Endothelial cell of umbilical vein (primary cell): ENCODE measurements around the gene HTRA1. TPM values are rescaled to one million over a fixed set of nuclear protein-coding genes. Genes with fewer than 3 reads are reported as not detected.

Experiments
- BruUV-seq: library from RNA; stranded (reverse); fragments of 400-500 nt; replicated peaks from 2 replicates; lab custom pipeline; 2021; lab: Mats Ljungman, UMichigan
- CTCF ChIA-PET: fragments of 300-600, 350-600 bp; sonication (Branson Sonifier 250); formaldehyde crosslinking; loops from one replicate; lab custom pipeline; 2021; ENCODE audit warnings: antibody characterized with exemption, inconsistent platforms; lab: Charles Lee
- POLR2A ChIA-PET: fragments of 300-600, 350-600 bp; sonication (Branson Sonifier 250); formaldehyde crosslinking; loops from one replicate; lab custom pipeline; 2021; ENCODE audit warnings: antibody characterized with exemption, inconsistent platforms; lab: Charles Lee
- DNase-seq: peaks from one replicate; pipeline ENCODE4 v3.0.0-alpha.2; 2011; ENCODE audit warnings: low read depth, low spot score
- FAIRE-seq: peaks from 2 replicates; lab custom pipeline; 2011; peaks lifted over from hg19 to GRCh38; lab: Jason Lieb, UNC
- H2AFZ ChIP-seq: 2 replicates; pipeline ENCODE4 v1.6.0; 2012; ENCODE audit warnings: low read depth, low read length, control low read depth, inconsistent platforms
- H3K27ac ChIP-seq: 2 replicates; pipeline ENCODE4 v1.5.1; 2011; ENCODE audit warnings: low read depth, mild to moderate bottlenecking, control low read depth, low read length, moderate library complexity; ENCODE audit not compliant: insufficient read depth
- H3K27me3 ChIP-seq, 2 experiments: 2 replicates each; pipeline versions ENCODE4 v1.6.0 to v1.6.1; 2011; ENCODE audit warnings: low read length in 2 of 2, mixed read lengths in 1 of 2; ENCODE audit not compliant: control insufficient read depth in 2 of 2, insufficient read depth in 2 of 2
- H3K36me3 ChIP-seq, 2 experiments: 2 replicates in 1 of 2; 3 replicates in 1 of 2; pipeline ENCODE4 v1.5.1; 2011; ENCODE audit warnings: low read length in 2 of 2, mild to moderate bottlenecking in 1 of 2, moderate library complexity in 1 of 2; ENCODE audit not compliant: control insufficient read depth in 2 of 2, insufficient read depth in 2 of 2; ENCODE audit errors: extremely low read depth in 1 of 2
- H3K4me1 ChIP-seq: 3 replicates; pipeline ENCODE4 v1.5.1; 2011; ENCODE audit warnings: mild to moderate bottlenecking, low read length; ENCODE audit not compliant: control insufficient read depth, insufficient read depth; ENCODE audit errors: extremely low read depth
- H3K4me2 ChIP-seq: 2 replicates; pipeline ENCODE4 v1.6.1; 2011; ENCODE audit warnings: low read length, control low read depth, mixed read lengths; ENCODE audit not compliant: insufficient read depth
- H3K4me3 ChIP-seq, 3 experiments: fragments of 200-600 bp in 1 of 3; sonication (generic), shearing (Covaris generic) in 1 of 3; replicated peaks in 1 of 3; 2 replicates each; pipeline ENCODE4 v1.5.1; 2011 to 2016; ENCODE audit warnings: control low read depth in 3 of 3, low read length in 3 of 3, mild to moderate bottlenecking in 2 of 3, inconsistent platforms in 1 of 3, low read depth in 1 of 3, moderate library complexity in 1 of 3; ENCODE audit not compliant: insufficient read depth in 1 of 3
- H3K79me2 ChIP-seq: 2 replicates; pipeline ENCODE4 v1.6.0; 2012; ENCODE audit warnings: low read length, inconsistent platforms; ENCODE audit not compliant: control insufficient read depth, insufficient read depth
- H3K9ac ChIP-seq: replicated peaks from 2 replicates; pipeline ENCODE3; 2011; ENCODE audit warnings: low read length, control low read depth; ENCODE audit not compliant: insufficient read depth; ENCODE audit errors: extremely low read depth
- H3K9me1 ChIP-seq: replicated peaks from 3 replicates; pipeline ENCODE4 v1.6.0; 2011; ENCODE audit warnings: mild to moderate bottlenecking, low read length; ENCODE audit not compliant: control insufficient read depth, insufficient read depth; ENCODE audit errors: extremely low read depth
- H3K9me3 ChIP-seq: replicated peaks from 2 replicates; pipeline ENCODE4 v1.5.1; 2012; ENCODE audit warnings: low read length, inconsistent platforms; ENCODE audit not compliant: control insufficient read depth, insufficient read depth
- H4K20me1 ChIP-seq: replicated peaks from 2 replicates; pipeline ENCODE3; 2011; ENCODE audit warnings: mild to moderate bottlenecking, low read length; ENCODE audit not compliant: control insufficient read depth, insufficient read depth; ENCODE audit errors: extremely low read depth
- EZH2 ChIP-seq: IDR thresholded peaks from 2 replicates; pipeline ENCODE4 v1.6.1; 2012; ENCODE audit warnings: borderline replicate concordance, low read depth, mild to moderate bottlenecking, moderate library complexity, low read length, inconsistent platforms; ENCODE audit not compliant: severe bottlenecking
- FOS ChIP-seq: IDR thresholded peaks from 2 replicates; pipeline ENCODE4 v1.6.1; 2011; ENCODE audit warnings: mild to moderate bottlenecking, low read length, moderate library complexity, borderline replicate concordance; ENCODE audit not compliant: insufficient read depth
- GATA2 ChIP-seq: IDR thresholded peaks from 2 replicates; pipeline ENCODE4 v1.7.0; 2011; ENCODE audit warnings: low read depth, mild to moderate bottlenecking, moderate library complexity, mixed read lengths, low read length; ENCODE audit not compliant: insufficient read length, insufficient read depth
- JUN ChIP-seq: IDR thresholded peaks from 2 replicates; pipeline ENCODE4 v1.6.1; 2011; ENCODE audit warnings: borderline replicate concordance, low read depth; ENCODE audit not compliant: insufficient read length, insufficient read depth
- MAX ChIP-seq: IDR thresholded peaks from 2 replicates; pipeline ENCODE4 v1.6.1; 2011; ENCODE audit not compliant: insufficient read depth, insufficient read length
- MYC ChIP-seq: IDR thresholded peaks from one replicate; pipeline ENCODE4 v1.6.1; 2011; ENCODE audit warnings: mild to moderate bottlenecking, low read depth, low read length
- POLR2A ChIP-seq: IDR thresholded peaks from 2 replicates; pipeline ENCODE4 v1.6.1; 2012; ENCODE audit warnings: low read depth, mild to moderate bottlenecking, control low read depth, low read length
- POLR2AphosphoS5 ChIP-seq: IDR thresholded peaks from 2 replicates; pipeline ENCODE4 v1.6.1; 2012; ENCODE audit warnings: low read depth, mild to moderate bottlenecking, control low read depth, low read length, moderate library complexity; ENCODE audit not compliant: insufficient read depth
- dilution Hi-C: fragments of 300-500 bp; cut with MboI; formaldehyde crosslinking; loops from one replicate; pipeline ENCODE4 v1.15.0; 2019; ENCODE audit warnings: low sequenced_read_pairs; ENCODE audit not compliant: extremely low pct_ligation_motif_present
- intact Hi-C: fragments of 100-400 bp; cut with micrococcal nuclease; formaldehyde crosslinking; loops from one replicate; pipeline ENCODE4 v1.10.0; 2022
- polyA plus RNA-seq, 4 experiments: library from polyadenylated mRNA; depleted of rRNA in 3 of 4; stranded (reverse) in 3 of 4; unstranded in 1 of 4; fragments of >200 nt; gene quantifications; 2 replicates each; pipeline versions ENCODE4 v1.2.1 to v1.2.3, GENCODE V29; 2011 to 2012; ENCODE audit warnings: missing spikeins in 1 of 4
- total RNA-seq: library from RNA; stranded (reverse); gene quantifications from 2 replicates; pipeline ENCODE4 v1.2.3, GENCODE V29; 2021
- TF ChIP-seq, protein P1 (sequence below), 2 donors: IDR thresholded peaks; 1 replicate in 1 of 2; 2 replicates in 1 of 2; pipeline ENCODE4 v1.5.1; 2011; ENCODE audit warnings: low read length in 2 of 2, mild to moderate bottlenecking in 2 of 2, moderate library complexity in 2 of 2, control low read depth in 1 of 2, inconsistent platforms in 1 of 2, low read depth in 1 of 2; ENCODE audit not compliant: insufficient read depth in 1 of 2; ENCODE audit errors: extremely low read depth in 1 of 2

HTRA1 gene
- total and polyA plus RNA-seq, 2 donors (not counting 3 experiments of a cell fraction or from before 2014, with no cell fraction given) = 192 to 270 TPM

DNA sequence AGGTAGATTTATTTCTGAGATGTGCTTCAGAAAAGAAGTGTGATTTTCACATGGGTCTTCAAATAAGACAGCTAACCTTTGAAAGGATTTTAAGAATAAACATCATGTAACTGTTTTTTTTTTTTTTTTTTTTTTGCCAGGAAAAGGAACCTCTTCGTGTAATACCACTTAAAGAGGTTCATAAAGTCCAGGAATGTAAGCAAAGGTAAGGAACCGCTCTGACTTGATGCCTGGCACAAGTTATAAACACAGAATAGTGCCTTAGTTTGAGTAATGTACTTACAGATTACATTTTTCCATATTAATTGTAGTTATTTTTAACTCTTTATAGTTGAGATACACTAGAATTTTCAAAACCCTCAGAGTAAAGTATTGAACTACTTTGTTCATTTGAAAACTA lies 37.3 kb upstream of the HTRA1 start:
- FAIRE-seq = no peak
- no peaks in the 10 kb centered on the region for H3K4me1 ChIP-seq
- H3K9me1 ChIP-seq = no peaks in the 10 kb centered on the region
- DNase-seq = no peak
- ChIA-PET CTCF (interaction anchor here (1.0 to 2.7 kb wide), 4 partner anchors 10 to 144 kb away, joined by 3 to 19 read pairs (median 4); no protein-coding TSS in a partner anchor), POLR2A (no interaction called here)
- H3K36me3 ChIP-seq = peaks cover 4 to 5% of the 10 kb centered on the region in 2 experiments
- TF ChIP-seq EZH2 (no peak), MYC (no peak), POLR2AphosphoS5 (no peak), MAX (no peak), FOS (no peak), POLR2A (no peak), JUN (no peak), GATA2 (no peak)
- TF ChIP-seq, protein P1, sequence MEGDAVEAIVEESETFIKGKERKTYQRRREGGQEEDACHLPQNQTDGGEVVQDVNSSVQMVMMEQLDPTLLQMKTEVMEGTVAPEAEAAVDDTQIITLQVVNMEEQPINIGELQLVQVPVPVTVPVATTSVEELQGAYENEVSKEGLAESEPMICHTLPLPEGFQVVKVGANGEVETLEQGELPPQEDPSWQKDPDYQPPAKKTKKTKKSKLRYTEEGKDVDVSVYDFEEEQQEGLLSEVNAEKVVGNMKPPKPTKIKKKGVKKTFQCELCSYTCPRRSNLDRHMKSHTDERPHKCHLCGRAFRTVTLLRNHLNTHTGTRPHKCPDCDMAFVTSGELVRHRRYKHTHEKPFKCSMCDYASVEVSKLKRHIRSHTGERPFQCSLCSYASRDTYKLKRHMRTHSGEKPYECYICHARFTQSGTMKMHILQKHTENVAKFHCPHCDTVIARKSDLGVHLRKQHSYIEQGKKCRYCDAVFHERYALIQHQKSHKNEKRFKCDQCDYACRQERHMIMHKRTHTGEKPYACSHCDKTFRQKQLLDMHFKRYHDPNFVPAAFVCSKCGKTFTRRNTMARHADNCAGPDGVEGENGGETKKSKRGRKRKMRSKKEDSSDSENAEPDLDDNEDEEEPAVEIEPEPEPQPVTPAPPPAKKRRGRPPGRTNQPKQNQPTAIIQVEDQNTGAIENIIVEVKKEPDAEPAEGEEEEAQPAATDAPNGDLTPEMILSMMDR (IDR thresholded peaks at IDR 0.05; ENCODE audit: extremely low read depth in 1 of 2, insufficient read depth in 1 of 2, low read depth in 1 of 2, low read length in 2 of 2) = no peak
- H4K20me1 ChIP-seq = no peaks in the 10 kb centered on the region
- BruUV-seq = no TSS peak
- H3K4me3 ChIP-seq = no peak overlapping the region
- dilution Hi-C loops (no loop called here), intact Hi-C loops (no loop called here)
- H2AFZ ChIP-seq = no peak overlapping the region
- no peak overlapping the region for H3K27ac ChIP-seq
- H3K79me2 ChIP-seq = no peaks in the 10 kb centered on the region
- no peaks in the 10 kb centered on the region for H3K9me3 ChIP-seq
- H3K27me3 ChIP-seq = no peaks in the 10 kb centered on the region
- no peak overlapping the region for H3K9ac ChIP-seq
- H3K4me2 ChIP-seq = no peak overlapping the region
